GM18505 (cell line): ENCODE measurements around the gene PPP2R1A.
"Not testable (repeated sequence)": the region's sequence is repeated elsewhere in the genome, so short reads cannot be mapped to it uniquely, and the experiment has no call there.

Experiments used
- ATAC-seq: cut with Tn5 transposase; IDR thresholded peaks from one replicate; pipeline ENCODE4 v1.9.1; 2021; ENCODE audit not compliant: unreplicated experiment
- POLR2A ChIP-seq: IDR thresholded peaks from 4 replicates; pipeline ENCODE4 v1.6.1; 2011; ENCODE audit warnings: borderline replicate concordance; ENCODE audit not compliant: insufficient read depth, insufficient read length; ENCODE audit errors: extremely low read depth

Gene PPP2R1A

DNA sequence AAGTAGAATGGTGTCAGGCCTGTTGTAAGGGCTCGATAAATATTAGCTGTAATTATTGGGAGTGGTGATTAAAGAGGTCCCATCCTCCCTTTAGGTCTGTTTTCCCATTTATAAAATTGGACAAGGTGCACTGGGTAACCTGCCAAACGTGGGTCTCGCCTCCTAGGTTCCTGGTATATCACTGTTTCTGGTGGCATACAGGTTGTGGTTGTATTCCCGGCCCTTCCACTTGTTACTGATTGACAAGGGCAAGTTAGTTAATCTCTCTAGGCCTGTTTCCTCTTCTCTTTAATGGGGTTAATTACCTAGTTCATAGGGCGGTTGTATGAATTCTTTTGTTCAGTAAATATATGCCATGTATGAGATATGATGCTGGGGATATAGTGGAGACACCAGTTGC lies 1.5 kb downstream of the PPP2R1A start:
- TF ChIP-seq POLR2A = no peak
- no peak for ATAC-seq

DNA sequence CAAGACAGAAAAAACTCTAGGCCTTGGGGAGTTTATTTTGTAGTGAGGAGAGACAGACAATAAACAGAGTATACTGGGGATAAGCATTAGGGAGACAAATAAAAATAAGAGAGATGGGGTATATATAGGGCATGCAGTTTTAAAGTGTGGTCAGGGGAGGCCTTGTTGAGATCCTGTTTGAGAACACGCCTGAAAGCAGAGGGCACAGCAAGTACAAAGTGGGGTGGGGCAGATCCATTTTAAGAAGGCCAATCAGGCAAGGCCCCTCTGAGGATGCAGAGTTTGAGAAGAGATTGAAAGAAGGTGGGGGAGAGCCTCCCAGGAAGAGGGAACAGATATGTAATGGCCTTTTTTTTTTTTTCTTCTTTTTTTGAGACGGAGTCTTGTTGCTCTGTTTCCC lies 2.1 kb downstream of the PPP2R1A start:
- TF ChIP-seq POLR2A = no peak
- ATAC-seq = no peak

DNA sequence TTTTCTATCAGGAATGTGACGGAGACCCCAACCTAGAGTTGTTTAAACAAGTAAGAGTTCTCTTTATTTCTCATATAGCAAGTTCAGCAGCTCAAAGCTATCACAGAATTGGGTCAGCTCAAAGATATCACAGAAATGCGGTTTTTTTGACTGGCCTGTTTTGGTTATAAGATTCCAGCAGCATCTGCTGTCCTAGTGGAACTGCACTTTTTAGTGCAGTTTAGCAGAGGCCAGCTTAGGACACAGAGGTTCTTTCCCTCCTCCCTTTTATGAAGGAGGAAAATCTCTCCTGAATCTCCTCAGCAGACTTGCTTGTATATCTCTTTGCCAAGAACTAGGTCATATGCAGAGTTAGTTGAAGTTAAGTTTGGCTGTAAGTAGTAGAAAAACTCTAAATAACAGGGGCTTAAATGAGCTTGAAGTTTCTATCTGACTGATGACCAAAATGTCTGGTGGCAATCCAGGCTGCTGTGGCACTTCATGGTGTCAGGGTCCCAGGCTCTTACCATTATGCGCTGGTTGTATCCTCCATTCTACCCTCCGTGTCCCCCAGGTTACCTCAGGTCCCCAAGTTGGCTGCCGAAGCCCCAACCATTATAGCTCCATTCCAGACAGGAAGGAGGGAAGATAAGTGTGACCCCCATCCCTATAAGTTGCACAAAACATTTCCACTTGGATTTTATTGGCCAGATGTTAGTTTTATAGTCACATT lies 6.6 kb downstream of the PPP2R1A start:
- ATAC-seq = no peak
- no peak for TF ChIP-seq POLR2A

DNA sequence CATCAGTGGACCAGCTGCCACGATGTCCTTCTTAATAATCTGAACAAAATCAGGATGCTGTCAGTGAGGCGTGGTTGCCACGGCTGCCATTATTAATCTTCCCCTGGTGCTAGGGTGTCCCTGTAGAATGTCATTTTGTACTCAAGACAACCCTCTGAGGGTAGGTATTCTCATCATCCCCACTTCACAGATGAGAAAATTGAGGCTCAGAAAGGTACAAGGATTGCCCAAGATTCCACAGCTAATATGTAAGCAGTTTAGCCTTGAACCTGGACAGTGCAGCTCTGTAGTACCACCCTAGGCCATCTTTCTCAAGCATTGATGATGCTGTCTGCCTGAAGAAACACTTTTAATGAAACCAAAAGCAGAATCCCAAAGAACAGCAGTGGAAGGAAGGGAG lies 8.1 kb downstream of the PPP2R1A start:
- TF ChIP-seq POLR2A = no peak
- ATAC-seq = no peak

DNA sequence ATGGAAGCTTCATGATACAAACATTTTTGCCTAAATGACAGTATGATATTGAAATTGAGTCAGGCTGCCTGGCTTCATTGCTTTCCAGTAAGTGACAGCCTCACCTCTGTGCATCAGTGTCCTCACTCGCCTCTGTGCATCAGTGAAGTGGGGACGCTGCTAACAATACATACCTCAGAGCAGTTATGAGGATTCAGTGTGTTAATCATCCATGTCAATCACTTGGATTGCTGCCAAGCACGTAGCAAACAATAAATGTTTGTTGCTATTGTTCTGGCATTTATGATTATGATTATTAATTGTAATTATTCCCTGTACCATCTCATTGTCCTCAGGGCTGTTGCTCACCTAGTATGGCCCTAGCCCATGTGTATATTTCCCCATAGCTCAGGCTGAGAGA lies 8.8 kb downstream of the PPP2R1A start:
- no peak for TF ChIP-seq POLR2A
- no peak for ATAC-seq

DNA sequence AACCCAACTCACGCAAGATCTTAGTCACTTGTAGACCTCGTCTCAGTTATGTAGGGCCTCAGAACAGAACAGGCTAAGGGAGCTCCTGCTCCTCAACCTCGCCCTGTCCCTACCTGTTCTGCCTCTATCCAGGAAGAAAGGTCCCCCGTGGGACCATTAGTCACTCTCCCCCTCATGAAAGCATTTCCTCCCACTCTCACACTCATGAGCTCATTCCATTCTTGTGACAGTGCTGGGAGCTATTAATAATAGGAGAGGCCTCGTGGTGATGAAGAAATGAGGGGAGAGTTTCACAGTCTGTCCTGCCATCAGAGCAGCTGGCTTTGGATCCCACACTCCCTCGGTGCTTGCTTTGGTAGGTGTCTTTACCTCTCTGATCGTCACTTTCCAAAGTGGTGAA lies 10.2 kb downstream of the PPP2R1A start:
- no peak for ATAC-seq
- TF ChIP-seq POLR2A = no peak

DNA sequence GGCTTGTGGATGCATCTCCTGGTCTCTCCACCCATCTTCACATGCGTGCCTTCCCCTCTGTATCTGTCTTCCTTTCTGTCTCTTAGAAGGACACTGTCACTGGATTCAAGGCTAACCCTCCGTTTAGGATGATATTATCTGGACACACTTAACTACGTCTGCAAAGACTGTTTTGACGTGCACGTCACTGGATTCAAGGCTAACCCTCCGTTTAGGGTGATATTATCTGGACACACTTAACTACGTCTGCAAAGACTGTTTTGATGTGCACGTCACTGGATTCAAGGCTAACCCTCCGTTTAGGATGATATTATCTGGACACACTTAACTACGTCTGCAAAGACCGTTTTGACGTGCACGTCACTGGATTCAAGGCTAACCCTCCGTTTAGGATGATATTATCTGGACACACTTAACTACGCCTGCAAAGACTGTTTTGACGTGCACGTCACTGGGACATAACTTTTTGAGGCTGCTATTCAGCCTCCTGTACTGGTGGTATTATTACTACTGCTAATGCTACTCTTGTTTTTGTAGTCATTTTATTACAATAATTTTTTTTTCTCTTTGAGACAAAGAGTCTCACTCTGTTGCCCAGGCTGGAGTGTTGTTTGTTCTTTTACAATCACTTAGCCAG lies 11.0 kb downstream of the PPP2R1A start:
- not testable (repeated sequence) for ATAC-seq

DNA sequence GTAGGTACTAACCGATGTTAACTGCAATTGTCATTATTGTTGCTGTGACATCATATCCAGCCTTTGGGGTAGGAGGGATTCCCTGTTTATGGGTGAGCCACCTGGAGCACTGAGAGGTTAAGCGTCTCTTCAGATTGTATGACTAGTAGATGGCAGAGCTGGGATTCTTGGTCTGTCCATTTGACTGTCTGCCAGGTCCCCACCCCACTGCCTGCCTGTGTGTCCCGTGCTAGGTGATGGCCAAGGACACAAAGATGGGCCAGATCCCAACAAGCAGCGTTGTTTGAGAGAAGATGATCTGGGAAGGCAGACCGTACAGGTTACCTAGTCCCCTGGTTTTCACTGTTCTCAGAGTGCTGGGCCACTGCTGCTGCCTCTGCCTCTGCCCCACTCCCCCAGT lies 16.6 kb downstream of the PPP2R1A start:
- ATAC-seq = no peak
- no peak for TF ChIP-seq POLR2A

DNA sequence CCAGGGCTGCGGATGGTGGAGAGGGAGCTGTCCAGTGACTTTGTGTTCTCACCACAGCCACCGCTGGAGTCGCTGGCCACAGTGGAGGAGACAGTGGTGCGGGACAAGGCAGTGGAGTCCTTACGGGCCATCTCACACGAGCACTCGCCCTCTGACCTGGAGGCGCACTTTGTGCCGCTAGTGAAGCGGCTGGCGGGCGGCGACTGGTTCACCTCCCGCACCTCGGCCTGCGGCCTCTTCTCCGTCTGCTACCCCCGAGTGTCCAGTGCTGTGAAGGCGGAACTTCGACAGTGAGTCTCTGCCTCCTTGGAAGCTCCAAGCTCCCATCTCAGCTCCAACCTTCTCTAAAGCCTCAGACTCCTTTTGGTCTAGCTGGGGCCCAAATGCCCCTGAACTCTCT lies 21.4 kb downstream of the PPP2R1A start:
- no peak for ATAC-seq
- TF ChIP-seq POLR2A = no peak

DNA sequence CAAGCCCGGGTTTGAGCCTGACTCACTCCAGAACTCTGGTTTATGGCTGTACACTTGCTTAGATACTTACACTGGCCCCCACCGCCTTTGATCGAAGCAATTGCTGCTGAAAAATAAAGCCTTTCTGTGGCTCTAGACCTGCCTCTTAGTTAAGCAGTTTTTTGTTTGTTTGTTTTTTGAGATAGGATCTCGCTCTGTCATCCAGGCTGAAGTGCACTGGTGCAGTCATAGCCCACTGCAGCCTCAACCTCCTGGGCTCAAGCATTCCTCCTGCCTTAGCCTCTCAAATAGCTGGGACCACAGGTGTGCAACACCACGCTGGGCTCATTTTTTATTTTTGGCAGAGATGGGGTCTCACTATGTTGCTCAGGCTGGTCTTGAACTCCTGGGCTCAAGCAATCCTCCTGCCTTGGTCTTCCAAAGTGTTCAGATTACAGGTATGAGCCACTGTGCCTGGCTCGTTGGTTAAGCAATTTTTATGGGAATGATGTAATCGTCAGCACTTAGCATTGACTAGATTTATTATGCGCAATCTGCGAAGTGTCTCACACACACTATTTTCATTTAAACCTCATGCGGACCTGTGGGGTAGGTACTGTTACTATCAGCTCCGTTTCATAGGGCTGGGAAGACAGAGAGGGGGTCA lies 22.2 kb downstream of the PPP2R1A start:
- ATAC-seq = no peak
- TF ChIP-seq POLR2A = no peak

DNA sequence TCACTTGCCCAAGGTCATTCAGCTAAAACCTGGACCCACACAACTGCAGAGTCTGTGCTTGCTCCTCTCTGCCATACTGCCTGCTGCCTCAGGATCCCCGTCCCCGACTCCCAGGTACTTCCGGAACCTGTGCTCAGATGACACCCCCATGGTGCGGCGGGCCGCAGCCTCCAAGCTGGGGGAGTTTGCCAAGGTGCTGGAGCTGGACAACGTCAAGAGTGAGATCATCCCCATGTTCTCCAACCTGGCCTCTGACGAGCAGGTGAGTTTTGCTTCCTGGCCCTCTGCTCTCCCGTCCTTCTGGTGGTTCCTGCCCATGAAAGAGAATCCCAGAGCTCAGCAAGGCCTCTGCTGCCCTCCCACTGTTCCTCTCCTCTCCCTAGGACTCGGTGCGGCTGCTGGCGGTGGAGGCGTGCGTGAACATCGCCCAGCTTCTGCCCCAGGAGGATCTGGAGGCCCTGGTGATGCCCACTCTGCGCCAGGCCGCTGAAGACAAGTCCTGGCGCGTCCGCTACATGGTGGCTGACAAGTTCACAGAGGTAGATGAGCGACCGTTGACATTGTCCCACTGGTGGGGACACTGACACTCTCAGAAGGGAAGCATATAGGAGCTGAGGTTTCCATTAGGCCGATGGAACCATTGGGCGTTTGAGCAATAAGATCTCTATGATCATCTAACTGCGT lies 22.9 kb downstream of the PPP2R1A start:
- no peak for TF ChIP-seq POLR2A
- ATAC-seq = no peak

DNA sequence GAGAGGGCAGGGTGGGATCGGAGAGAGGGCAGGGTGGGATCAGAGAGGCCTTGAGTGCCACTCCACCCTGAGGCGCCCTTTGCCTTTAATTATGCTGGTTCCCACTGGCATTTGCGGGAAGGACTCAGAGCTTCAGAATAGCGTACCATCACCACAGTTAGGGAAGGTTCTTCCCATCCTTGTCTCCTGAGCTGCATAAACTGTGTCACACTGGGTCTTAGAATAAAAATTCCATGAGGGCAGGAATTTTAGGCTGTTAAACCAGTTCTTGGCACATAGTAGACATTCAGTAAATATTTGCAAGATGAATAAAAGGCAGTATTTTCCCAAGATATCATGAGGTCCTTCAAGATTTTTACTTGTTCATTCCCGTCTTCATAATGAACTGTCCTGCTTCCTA lies 24.4 kb downstream of the PPP2R1A start:
- no peak for TF ChIP-seq POLR2A
- no peak for ATAC-seq

DNA sequence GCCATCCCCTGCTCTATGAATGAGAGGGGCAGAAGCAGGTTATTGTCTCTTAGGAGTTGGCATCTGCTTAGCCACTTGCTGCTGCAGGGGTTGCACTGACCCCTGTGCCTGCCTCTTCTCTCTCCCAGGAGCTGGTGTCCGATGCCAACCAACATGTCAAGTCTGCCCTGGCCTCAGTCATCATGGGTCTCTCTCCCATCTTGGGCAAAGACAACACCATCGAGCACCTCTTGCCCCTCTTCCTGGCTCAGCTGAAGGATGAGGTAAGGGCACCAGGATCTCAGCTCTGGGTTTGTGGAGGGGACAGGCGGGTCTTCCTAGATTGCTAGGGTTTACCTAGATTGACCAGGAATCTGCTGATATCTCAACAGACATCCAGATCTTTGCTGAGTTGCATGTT lies 26.5 kb downstream of the PPP2R1A start:
- ATAC-seq = no peak
- TF ChIP-seq POLR2A = no peak

DNA sequence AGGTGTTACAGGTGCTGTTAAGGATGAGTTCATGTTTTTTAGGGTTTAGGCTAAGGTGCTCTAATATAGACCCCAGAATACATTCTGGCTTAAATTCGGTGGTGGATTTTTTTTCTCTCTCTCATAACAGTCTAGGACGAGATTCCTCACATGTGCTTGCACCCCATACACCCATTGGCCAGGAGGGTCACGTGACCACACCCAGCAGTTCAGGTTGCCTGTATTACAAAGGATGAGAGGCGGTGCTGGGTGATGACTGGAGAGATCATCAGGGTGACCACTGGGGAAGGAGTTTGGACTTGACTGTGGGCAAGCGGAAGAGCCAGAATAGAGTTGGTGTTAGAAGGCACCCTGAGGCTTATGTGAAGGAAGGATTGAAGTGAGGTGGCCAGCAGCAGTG lies 27.7 kb downstream of the PPP2R1A start:
- no peak for ATAC-seq
- TF ChIP-seq POLR2A = no peak
